H9 (cell line): ENCODE data around the gene CACNB2. TPM values are rescaled to one million over a fixed set of nuclear protein-coding genes. Genes with fewer than 3 reads are reported as not detected.

Experiments used
- DNase-seq: peaks from one replicate; pipeline ENCODE4 v3.0.0-alpha.2; 2017
- H2AFZ ChIP-seq: one replicate; pipeline ENCODE4 v1.6.1; 2013; ENCODE audit warnings: mild to moderate bottlenecking, low read length, control low read depth, moderate library complexity
- H2AK5ac ChIP-seq: 2 replicates; pipeline ENCODE4 v1.6.1; 2013; ENCODE audit warnings: low read length, control low read depth, mixed read lengths; ENCODE audit not compliant: insufficient read length
- H2BK120ac ChIP-seq: one replicate; pipeline ENCODE4 v1.6.1; 2013; ENCODE audit warnings: low read depth, mild to moderate bottlenecking, low read length, control low read depth, inconsistent platforms; ENCODE audit not compliant: poor library complexity, severe bottlenecking
- H2BK12ac ChIP-seq: 2 replicates; pipeline ENCODE4 v1.6.1; 2013; ENCODE audit warnings: low read length, control low read depth, mixed read lengths, low read depth; ENCODE audit not compliant: insufficient read length
- H2BK15ac ChIP-seq: 2 replicates; pipeline ENCODE4 v1.6.1; 2013; ENCODE audit warnings: low read depth, low read length, control low read depth
- H2BK20ac ChIP-seq: one replicate; pipeline ENCODE4 v1.6.1; 2013; ENCODE audit warnings: low read depth, mild to moderate bottlenecking, low read length, control low read depth, inconsistent platforms; ENCODE audit not compliant: poor library complexity, severe bottlenecking
- H2BK5ac ChIP-seq: 2 replicates; pipeline ENCODE4 v1.6.1; 2013; ENCODE audit warnings: low read length, control low read depth, mixed read lengths; ENCODE audit not compliant: insufficient read length
- H3K14ac ChIP-seq: 2 replicates; pipeline ENCODE4 v1.6.1; 2013; ENCODE audit warnings: low read length, control low read depth; ENCODE audit not compliant: insufficient read depth
- H3K18ac ChIP-seq: 2 replicates; pipeline ENCODE4 v1.6.1; 2013; ENCODE audit warnings: low read depth, mild to moderate bottlenecking, mixed read lengths, low read length, control low read depth; ENCODE audit not compliant: insufficient read length
- H3K23ac ChIP-seq: 2 replicates; pipeline ENCODE4 v1.6.1; 2013; ENCODE audit warnings: low read length, control low read depth, mixed read lengths, low read depth; ENCODE audit not compliant: insufficient read length
- H3K23me2 ChIP-seq: 2 replicates; pipeline ENCODE4 v1.6.1; 2013; ENCODE audit warnings: low read depth, mild to moderate bottlenecking, mixed read lengths, low read length, control low read depth; ENCODE audit not compliant: insufficient read length, poor library complexity, severe bottlenecking
- H3K27ac ChIP-seq: 2 replicates; pipeline ENCODE4 v1.5.1; 2013; ENCODE audit warnings: low read length, control low read depth, mixed read lengths, low read depth; ENCODE audit not compliant: insufficient read length
- H3K27me3 ChIP-seq: 2 replicates; pipeline ENCODE4 v1.6.1; 2013; ENCODE audit warnings: low read length, control low read depth, inconsistent platforms; ENCODE audit not compliant: insufficient read depth
- H3K4ac ChIP-seq: 2 replicates; pipeline ENCODE4 v1.6.1; 2013; ENCODE audit warnings: low read depth, mild to moderate bottlenecking, control low read depth, inconsistent platforms, low read length, moderate library complexity
- H3K4me1 ChIP-seq: 2 replicates; pipeline ENCODE4 v1.6.1; 2013; ENCODE audit warnings: low read length, control low read depth, inconsistent platforms; ENCODE audit not compliant: insufficient read depth
- H3K4me2 ChIP-seq: 2 replicates; pipeline ENCODE4 v1.6.1; 2013; ENCODE audit warnings: low read length, control low read depth, mixed read lengths; ENCODE audit not compliant: insufficient read length, insufficient read depth
- H3K56ac ChIP-seq: 2 replicates; pipeline ENCODE4 v1.6.1; 2013; ENCODE audit warnings: low read depth, mild to moderate bottlenecking, mixed read lengths, low read length, control low read depth; ENCODE audit not compliant: insufficient read length
- H3K79me1 ChIP-seq: 2 replicates; pipeline ENCODE4 v1.6.1; 2013; ENCODE audit warnings: low read depth, mild to moderate bottlenecking, moderate library complexity, low read length, control low read depth, inconsistent platforms; ENCODE audit not compliant: insufficient read depth, poor library complexity, severe bottlenecking
- H3K79me2 ChIP-seq: 2 replicates; pipeline ENCODE4 v1.6.1; 2013; ENCODE audit warnings: low read length, control low read depth, inconsistent platforms; ENCODE audit not compliant: insufficient read depth
- H3K9ac ChIP-seq: 2 replicates; pipeline ENCODE4 v1.6.1; 2013; ENCODE audit warnings: low read length, control low read depth, mixed read lengths; ENCODE audit not compliant: insufficient read length; ENCODE audit errors: extremely low read depth
- H3K9me3 ChIP-seq: one replicate; pipeline ENCODE4 v1.6.1; 2013; ENCODE audit warnings: low read depth, low read length, inconsistent platforms; ENCODE audit not compliant: control insufficient read depth
- H3T11ph ChIP-seq: one replicate; pipeline ENCODE4 v1.6.1; 2013; ENCODE audit warnings: mild to moderate bottlenecking, low read length, control low read depth, inconsistent platforms
- H4K20me1 ChIP-seq: one replicate; pipeline ENCODE4 v1.6.1; 2013; ENCODE audit not compliant: control insufficient read depth, insufficient read length, insufficient read depth
- H4K5ac ChIP-seq: 2 replicates; pipeline ENCODE4 v1.6.1; 2013; ENCODE audit warnings: low read depth, mild to moderate bottlenecking, mixed read lengths, low read length, control low read depth; ENCODE audit not compliant: insufficient read length
- H4K8ac ChIP-seq: replicated peaks from 2 replicates; pipeline ENCODE4 v1.6.1; 2013; ENCODE audit warnings: low read length, control low read depth, mixed read lengths, low read depth; ENCODE audit not compliant: insufficient read length
- H4K91ac ChIP-seq: 2 replicates; pipeline ENCODE4 v1.6.1; 2013; ENCODE audit warnings: low read depth, mild to moderate bottlenecking, moderate library complexity, mixed read lengths, low read length, control low read depth; ENCODE audit not compliant: insufficient read length
- H3K27ac Mint-ChIP-seq, 3 experiments: 2 replicates in 2 of 3; 3 replicates in 1 of 3; pipeline ENCODE4 v1.8.0; 2020 to 2021; ENCODE audit warnings: mixed read lengths in 3 of 3, mild to moderate bottlenecking in 1 of 3, moderate library complexity in 1 of 3
- H3K27me3 Mint-ChIP-seq: 2 replicates; pipeline ENCODE4 v1.8.0; 2021; ENCODE audit warnings: low read depth, mild to moderate bottlenecking, moderate library complexity, mixed read lengths
- H3K36me3 Mint-ChIP-seq, 3 experiments: 2 replicates in 2 of 3; 3 replicates in 1 of 3; pipeline ENCODE4 v1.8.0; 2020 to 2021; ENCODE audit warnings: low read depth in 3 of 3, mixed read lengths in 3 of 3; ENCODE audit not compliant: insufficient read depth in 1 of 3
- H3K4me1 Mint-ChIP-seq, 2 experiments: 2 replicates each; pipeline ENCODE4 v1.8.0; 2020; ENCODE audit warnings: mixed read lengths in 2 of 2
- H3K4me3 Mint-ChIP-seq, 2 experiments: 2 replicates in 1 of 2; 3 replicates in 1 of 2; pipeline ENCODE4 v1.8.0; 2020 to 2021; ENCODE audit warnings: mild to moderate bottlenecking in 2 of 2, mixed read lengths in 2 of 2, moderate library complexity in 1 of 2
- H3K9me3 Mint-ChIP-seq, 2 experiments: 2 replicates in 1 of 2; 3 replicates in 1 of 2; pipeline ENCODE4 v1.8.0; 2020; ENCODE audit warnings: mild to moderate bottlenecking in 2 of 2, mixed read lengths in 2 of 2, moderate library complexity in 1 of 2
- WGBS: extraction: QIAGEN DNeasy Blood & Tissue Kit; methylation state at CpG from one replicate; pipeline ENCODE4 v1.1.7; 2013; ENCODE audit warnings: missing lambda C conversion rate, low lambda C conversion rate, mixed read lengths; ENCODE audit not compliant: insufficient read length; ENCODE audit errors: extremely low coverage; 5-methylcytosine and 5-hydroxymethylcytosine counted together
- total RNA-seq: library from RNA; stranded (reverse); gene quantifications from 2 replicates; pipeline ENCODE4 v1.2.1, GENCODE V29; 2021
- TF ChIP-seq, protein P1 (sequence below): fragments of 200-600 bp; sonication (generic); conservative IDR thresholded peaks from 3 replicates; pipeline ENCODE4 v1.8.0; 2021; ENCODE audit warnings: antibody characterized with exemption, mild to moderate bottlenecking

CACNB2 gene
- total RNA-seq, 1 experiment from 2014 or later: 2.6 TPM

GRCh38 chr10:18549105-18549504 is 408.9 kb downstream of the CACNB2 start:
- Histone ChIP-seq H2BK5ac (no peak overlapping the region), H3K9ac (no peak overlapping the region), H4K91ac (no peak overlapping the region), H3K27me3 (no peaks in the 10 kb centered on the region), H3K23ac (no peak overlapping the region), H3K4me1 (no peaks in the 10 kb centered on the region), H2BK20ac (no peak overlapping the region), H3K4me2 (no peak overlapping the region), H4K8ac (no peak overlapping the region), H3K14ac (no peak overlapping the region), H3K9me3 (peaks cover 19% of the 10 kb centered on the region), H3K4ac (no peak overlapping the region), H3K27ac (no peak overlapping the region), H3T11ph (no peak overlapping the region), H3K56ac (no peak overlapping the region), H2BK12ac (no peak overlapping the region), H4K20me1 (no peaks in the 10 kb centered on the region), H2AK5ac (no peak overlapping the region), H4K5ac (no peak overlapping the region), H3K79me2 (no peaks in the 10 kb centered on the region), H2BK15ac (no peak overlapping the region), H2BK120ac (no peak overlapping the region), H2AFZ (no peak overlapping the region), H3K23me2 (no peaks in the 10 kb centered on the region), H3K18ac (no peak overlapping the region), H3K79me1 (no peaks in the 10 kb centered on the region)
- no peak for DNase-seq
- WGBS: no CpG with 5 or more reads among the region's 2 CpGs
- TF ChIP-seq, protein P1, sequence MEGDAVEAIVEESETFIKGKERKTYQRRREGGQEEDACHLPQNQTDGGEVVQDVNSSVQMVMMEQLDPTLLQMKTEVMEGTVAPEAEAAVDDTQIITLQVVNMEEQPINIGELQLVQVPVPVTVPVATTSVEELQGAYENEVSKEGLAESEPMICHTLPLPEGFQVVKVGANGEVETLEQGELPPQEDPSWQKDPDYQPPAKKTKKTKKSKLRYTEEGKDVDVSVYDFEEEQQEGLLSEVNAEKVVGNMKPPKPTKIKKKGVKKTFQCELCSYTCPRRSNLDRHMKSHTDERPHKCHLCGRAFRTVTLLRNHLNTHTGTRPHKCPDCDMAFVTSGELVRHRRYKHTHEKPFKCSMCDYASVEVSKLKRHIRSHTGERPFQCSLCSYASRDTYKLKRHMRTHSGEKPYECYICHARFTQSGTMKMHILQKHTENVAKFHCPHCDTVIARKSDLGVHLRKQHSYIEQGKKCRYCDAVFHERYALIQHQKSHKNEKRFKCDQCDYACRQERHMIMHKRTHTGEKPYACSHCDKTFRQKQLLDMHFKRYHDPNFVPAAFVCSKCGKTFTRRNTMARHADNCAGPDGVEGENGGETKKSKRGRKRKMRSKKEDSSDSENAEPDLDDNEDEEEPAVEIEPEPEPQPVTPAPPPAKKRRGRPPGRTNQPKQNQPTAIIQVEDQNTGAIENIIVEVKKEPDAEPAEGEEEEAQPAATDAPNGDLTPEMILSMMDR: no peak
- no peak overlapping the region for H3K4me3 Mint-ChIP-seq
- peak overlapping the region in 2 of 3 experiments; percentile 10 to 73; a peak in 4 of 7 replicates for H3K27ac Mint-ChIP-seq
- H3K27me3 Mint-ChIP-seq: no peaks in the 10 kb centered on the region
- H3K36me3 Mint-ChIP-seq: peaks cover 4 to 27% (median 11%) of the 10 kb centered on the region in 3 experiments; a peak in 5 of 7 replicates
- no peaks in the 10 kb centered on the region for H3K9me3 Mint-ChIP-seq
- H3K4me1 Mint-ChIP-seq: no peaks in the 10 kb centered on the region
